ENCODE measurements around the gene SHBG. TPM values are rescaled to one million over a fixed set of nuclear protein-coding genes. Genes with fewer than 3 reads are reported as not detected.
A peak's percentile ranks its signal among the peaks of the same experiment; 100 is the strongest.

SHBG gene
- total RNA-seq, 1 donor from 2014 or later: 0.74 TPM

DNA sequence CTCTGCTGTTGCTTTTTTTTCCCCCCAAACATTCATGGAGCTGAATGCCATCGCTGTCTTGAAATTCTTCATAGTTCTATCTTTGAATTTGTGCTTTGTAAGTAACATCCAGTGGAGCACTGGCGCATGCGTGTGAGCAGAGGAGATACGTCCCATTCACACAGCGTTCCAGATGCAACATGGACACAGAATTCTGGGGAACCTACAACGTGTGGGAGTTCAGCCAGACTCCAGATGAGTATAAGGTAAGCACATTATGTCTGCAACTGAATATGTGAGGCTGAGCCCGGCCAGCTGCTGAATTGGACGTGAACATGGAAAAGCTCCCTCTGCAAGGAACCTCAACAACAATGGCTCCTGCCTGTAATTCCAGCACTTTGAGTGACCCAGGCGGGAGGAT lies 16.5 kb downstream of the SHBG start:
- no peaks in the 10 kb centered on the region for H3K36me3 ChIP-seq
- no peak for DNase-seq
- no peaks in the 10 kb centered on the region for H3K9me3 ChIP-seq (replicated peaks)
- H3K4me3 ChIP-seq: no peak overlapping the region
- no peak overlapping the region for H3K27ac ChIP-seq (replicated peaks)
- H3K4me1 ChIP-seq: peaks cover 16% of the 10 kb centered on the region
- TF ChIP-seq CTCF (IDR thresholded peaks at IDR 0.05; ENCODE audit: borderline replicate concordance): no peak
- H3K27me3 ChIP-seq (ENCODE audit: low read depth): peaks cover 57% of the 10 kb centered on the region
- intact Hi-C loops (cut with micrococcal nuclease): no loop called here

- Histone ChIP-seq H3K36me3 (no peaks in the 10 kb centered on the region), H3K27ac (replicated peaks) (no peak overlapping the region), H3K4me3 (no peak overlapping the region), H3K9me3 (replicated peaks) (no peaks in the 10 kb centered on the region), H3K27me3 (ENCODE audit: low read depth) (peaks cover 62% of the 10 kb centered on the region), H3K4me1 (peaks cover 20% of the 10 kb centered on the region)
- DNase-seq: no peak
- no peak for TF ChIP-seq CTCF (IDR thresholded peaks at IDR 0.05; ENCODE audit: borderline replicate concordance)
- intact Hi-C loops (cut with micrococcal nuclease): no loop called here
Observed at GRCh38 chr17:7647018-7647417, 17.1 kb downstream of the SHBG start.

DNA sequence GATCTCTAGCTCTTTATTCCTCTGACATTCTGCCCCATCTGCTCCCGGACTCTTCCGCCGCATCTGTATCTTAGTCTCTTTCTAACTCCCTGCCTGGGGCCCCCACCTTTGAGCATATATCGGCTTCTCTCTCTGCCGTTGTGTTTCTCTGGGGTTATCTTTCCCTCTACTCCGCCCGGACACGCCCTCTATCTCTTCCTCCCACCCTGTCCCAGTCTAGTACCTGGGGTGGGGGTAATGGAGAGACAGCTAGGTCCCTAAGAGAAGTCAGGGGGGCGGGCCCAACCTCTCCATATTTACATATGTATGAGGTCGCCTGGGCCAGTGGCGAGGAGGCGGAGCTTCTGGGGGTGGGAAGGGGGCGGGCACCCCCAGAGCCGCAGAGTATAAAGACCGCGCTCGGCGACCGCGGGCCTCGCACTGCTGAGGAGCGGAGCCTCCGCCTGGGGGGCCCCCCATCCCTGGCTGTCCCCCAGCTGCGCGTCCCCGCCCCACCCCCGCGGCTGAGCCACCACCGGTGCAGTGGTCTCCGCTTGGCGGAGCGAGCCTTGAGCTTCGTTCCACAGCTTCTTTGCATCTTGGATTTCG lies 20.7 kb downstream of the SHBG start, which contains the start of gene ATP1B2:
Gene ATP1B2 (plus strand): TSS at position 418 of the 588 bp plus-strand sequence. CDS start 593 bp downstream, outside the sequence.
- peak; percentile 70 for DNase-seq
- TF ChIP-seq CTCF (IDR thresholded peaks at IDR 0.05; ENCODE audit: borderline replicate concordance): no peak
- peak within 1 kb of the TSS; percentile 68 for H3K4me3 ChIP-seq
- H3K4me1 ChIP-seq: peaks cover 20% of the 10 kb centered on the region
- H3K9me3 ChIP-seq (replicated peaks): no peaks in the 10 kb centered on the region
- H3K27ac ChIP-seq (replicated peaks): peak within 1 kb of the TSS; percentile 73
- intact Hi-C loops (cut with micrococcal nuclease): no loop called here
- H3K36me3 ChIP-seq: no peaks in the 10 kb centered on the region
- peaks cover 52% of the 10 kb centered on the region for H3K27me3 ChIP-seq (ENCODE audit: low read depth)

DNA sequence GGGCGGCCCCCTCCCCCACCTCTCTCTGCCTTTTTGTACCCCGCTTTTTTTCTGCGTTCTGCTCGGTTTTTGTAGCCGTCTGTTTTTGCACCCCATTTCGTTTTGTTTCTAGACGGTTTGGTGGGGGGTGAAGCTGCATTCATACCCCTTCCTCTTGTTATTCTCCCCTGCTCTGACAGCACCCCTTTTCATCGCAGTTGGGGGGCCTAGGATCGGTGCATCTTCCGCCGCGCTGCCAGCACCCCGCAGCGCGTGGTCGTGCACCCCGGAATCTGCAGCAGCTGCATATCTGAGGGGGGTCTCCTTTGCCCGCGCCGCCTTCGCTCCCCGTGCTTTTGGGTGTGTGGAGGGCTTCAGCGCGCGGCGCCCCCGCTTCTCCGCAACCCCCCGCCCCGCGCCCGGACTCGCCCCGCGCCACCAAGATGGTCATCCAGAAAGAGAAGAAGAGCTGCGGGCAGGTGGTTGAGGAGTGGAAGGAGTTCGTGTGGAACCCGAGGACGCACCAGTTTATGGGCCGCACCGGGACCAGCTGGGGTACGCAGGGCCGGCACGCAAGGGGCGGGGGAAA lies 21.2 kb downstream of the SHBG start:
- H3K36me3 ChIP-seq: no peaks in the 10 kb centered on the region
- DNase-seq: no peak
- peak overlapping the region; percentile 73 for H3K27ac ChIP-seq (replicated peaks)
- intact Hi-C loops (cut with micrococcal nuclease): no loop called here
- TF ChIP-seq CTCF (IDR thresholded peaks at IDR 0.05; ENCODE audit: borderline replicate concordance): no peak
- H3K4me1 ChIP-seq: peaks cover 20% of the 10 kb centered on the region
- H3K9me3 ChIP-seq (replicated peaks): no peaks in the 10 kb centered on the region
- peak overlapping the region; percentile 68 for H3K4me3 ChIP-seq
- peaks cover 52% of the 10 kb centered on the region for H3K27me3 ChIP-seq (ENCODE audit: low read depth)

- H3K27ac ChIP-seq (replicated peaks): peak overlapping the region; percentile 73
- no peak for DNase-seq
- H3K4me3 ChIP-seq: peak overlapping the region; percentile 68
- H3K36me3 ChIP-seq: no peaks in the 10 kb centered on the region
- TF ChIP-seq CTCF (IDR thresholded peaks at IDR 0.05; ENCODE audit: borderline replicate concordance): no peak
- H3K27me3 ChIP-seq (ENCODE audit: low read depth): peaks cover 52% of the 10 kb centered on the region
- intact Hi-C loops (cut with micrococcal nuclease): no loop called here
- peaks cover 25% of the 10 kb centered on the region for H3K4me1 ChIP-seq
- no peaks in the 10 kb centered on the region for H3K9me3 ChIP-seq (replicated peaks)
Observed at GRCh38 chr17:7651665-7652387, 21.9 kb downstream of the SHBG start.

All from left ventricle myocardium inferior (tissue), 1 donor.